RWPE1 (cell line): ENCODE measurements around the gene USP49.
"Not testable (repeated sequence)": the region's sequence is repeated elsewhere in the genome, so short reads cannot be mapped to it uniquely, and the experiment has no call there.

Source experiments
- CTCF ChIA-PET: fragments of 350-600 bp; sonication (Branson Sonifier 250); formaldehyde crosslinking; extraction: SDS; loops from one replicate; lab custom pipeline; 2021; lab: Yijun Ruan, JAX
- POLR2A ChIA-PET: fragments of 400-600 bp; formaldehyde crosslinking; extraction: SDS; loops from one replicate; lab custom pipeline; 2020; ENCODE audit warnings: antibody characterized with exemption; ENCODE audit not compliant: low non-redundant PET; lab: Yijun Ruan, JAX
- DNase-seq: peaks from one replicate; pipeline ENCODE4 v3.0.0; 2012; ENCODE audit warnings: low spot score
- H3K27ac ChIP-seq: fragments of 450-650 bp; 2 replicates; pipeline ENCODE4 v1.5.1; 2017
- CTCF ChIP-seq: fragments of 450-650 bp; conservative IDR thresholded peaks from 2 replicates; pipeline ENCODE4 v1.5.1; 2017; ENCODE audit warnings: low read depth, mild to moderate bottlenecking

USP49 gene

GRCh38 chr6:41895300-41896233 is at the start of gene USP49:
TSS of gene USP49 (minus strand) at chr6:41895375. CDS start at chr6:41806983, 88,392 bp downstream.
- H3K27ac ChIP-seq = peak within 1 kb of the TSS; percentile 80
- TF ChIP-seq CTCF = no peak
- CTCF ChIA-PET = interaction anchor here (1.2 kb wide), 1 partner anchor 149 kb away, joined by 4 read pairs; no protein-coding TSS in a partner anchor
- DNase-seq = peak; percentile 86
- POLR2A ChIA-PET = interaction anchor here (0.6 kb wide), 1 partner anchor 36 kb away, joined by 3 read pairs; no protein-coding TSS in a partner anchor

DNA sequence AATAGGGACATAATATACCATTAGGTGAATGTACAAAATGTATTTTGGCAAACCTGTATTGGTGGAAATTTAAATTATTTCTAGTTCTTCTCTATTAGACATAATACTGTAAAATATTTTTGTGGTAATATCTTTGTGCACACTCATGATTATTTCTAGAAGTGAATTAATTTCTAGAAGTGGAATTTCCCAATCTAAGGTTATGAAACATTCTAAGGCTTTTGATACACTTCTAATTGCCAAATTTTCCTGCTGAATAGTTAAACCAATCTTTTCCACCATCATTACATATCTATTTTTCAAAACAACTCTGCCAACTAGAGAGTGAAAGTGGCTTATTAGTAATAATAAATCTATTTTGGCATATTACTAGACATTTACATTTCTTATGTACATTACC is 48.3 kb upstream of the USP49 start:
- ChIA-PET POLR2A (no interaction called here), CTCF (no interaction called here)
- TF ChIP-seq CTCF = no peak
- no peak overlapping the region for H3K27ac ChIP-seq
- no peak for DNase-seq

DNA sequence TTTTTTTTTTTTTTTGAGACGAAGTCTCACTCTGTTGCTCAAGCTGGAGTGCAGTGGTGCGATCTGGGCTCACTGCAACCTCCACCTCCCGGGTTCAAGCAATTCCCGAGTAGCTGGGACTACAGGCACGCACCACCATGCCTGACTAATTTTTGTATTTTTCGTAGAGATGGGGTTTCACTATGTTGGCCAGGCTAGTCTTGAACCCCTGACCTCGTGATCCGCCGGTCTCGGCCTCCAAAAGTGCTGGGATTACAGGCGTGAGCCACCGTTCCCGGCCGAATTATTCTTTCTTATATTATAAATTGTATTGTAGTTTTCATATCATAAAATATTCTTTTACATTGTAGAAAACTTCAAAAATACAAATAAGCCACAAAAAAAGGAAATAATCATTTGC is 47.7 kb upstream of the USP49 start:
- peak overlapping the region; percentile 83 for H3K27ac ChIP-seq
- not testable (repeated sequence) for DNase-seq

DNA sequence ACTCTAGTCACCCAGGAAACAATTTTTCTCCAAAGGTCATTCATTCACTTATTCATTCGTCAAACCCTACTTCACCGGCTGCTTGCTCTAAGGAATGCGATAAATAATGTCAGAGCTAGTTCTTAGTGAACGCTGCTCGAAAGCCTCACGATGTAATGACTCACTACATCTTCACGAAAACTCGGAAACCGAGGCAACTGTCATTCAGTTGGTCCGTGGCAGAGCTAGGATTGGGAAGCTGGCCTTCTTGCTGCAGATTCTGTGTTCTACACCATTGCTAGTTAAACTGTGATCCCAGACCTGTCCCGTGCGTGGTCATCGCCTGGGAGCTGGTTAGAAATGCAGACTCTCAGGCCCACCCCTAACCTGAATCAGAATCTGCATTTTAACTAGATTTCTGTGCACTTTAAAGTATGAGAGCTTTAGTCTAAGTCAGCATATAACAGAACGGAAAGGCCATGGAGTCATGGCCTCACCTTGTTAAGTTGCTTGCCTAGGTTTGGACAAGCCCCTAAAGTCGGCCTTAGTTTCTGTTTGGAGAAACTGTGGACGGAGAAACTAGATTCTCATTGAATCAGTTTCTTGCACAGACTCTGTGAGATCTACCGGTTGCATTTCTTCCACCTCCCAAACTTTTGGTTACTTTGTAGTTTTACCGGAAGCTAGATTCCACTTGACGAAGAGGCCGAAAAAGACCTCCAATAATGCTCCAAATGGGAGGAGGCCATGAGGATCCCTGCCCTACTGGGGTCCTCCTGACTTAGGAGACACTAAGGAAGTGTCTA is 47.1 kb upstream of the USP49 start:
- peak; percentile 65 for DNase-seq
- no peak for TF ChIP-seq CTCF
- peak overlapping the region; percentile 83 for H3K27ac ChIP-seq
- ChIA-PET POLR2A (interaction anchor here (0.6 kb wide), 1 partner anchor 64 kb away, joined by 3 read pairs; no protein-coding TSS in a partner anchor), CTCF (interaction anchor here (0.5 to 1.5 kb wide), 2 partner anchors 102 to 349 kb away, joined by 3 to 6 read pairs; no protein-coding TSS in a partner anchor)

More for the DNA sequence above, 47.7 kb upstream of the USP49 start:
- ChIA-PET CTCF (interaction anchor here (1.5 kb wide), 1 partner anchor 101 kb away, joined by 6 read pairs; no protein-coding TSS in a partner anchor), POLR2A (interaction anchor here (0.6 kb wide), 1 partner anchor 63 kb away, joined by 3 read pairs; no protein-coding TSS in a partner anchor)

DNA sequence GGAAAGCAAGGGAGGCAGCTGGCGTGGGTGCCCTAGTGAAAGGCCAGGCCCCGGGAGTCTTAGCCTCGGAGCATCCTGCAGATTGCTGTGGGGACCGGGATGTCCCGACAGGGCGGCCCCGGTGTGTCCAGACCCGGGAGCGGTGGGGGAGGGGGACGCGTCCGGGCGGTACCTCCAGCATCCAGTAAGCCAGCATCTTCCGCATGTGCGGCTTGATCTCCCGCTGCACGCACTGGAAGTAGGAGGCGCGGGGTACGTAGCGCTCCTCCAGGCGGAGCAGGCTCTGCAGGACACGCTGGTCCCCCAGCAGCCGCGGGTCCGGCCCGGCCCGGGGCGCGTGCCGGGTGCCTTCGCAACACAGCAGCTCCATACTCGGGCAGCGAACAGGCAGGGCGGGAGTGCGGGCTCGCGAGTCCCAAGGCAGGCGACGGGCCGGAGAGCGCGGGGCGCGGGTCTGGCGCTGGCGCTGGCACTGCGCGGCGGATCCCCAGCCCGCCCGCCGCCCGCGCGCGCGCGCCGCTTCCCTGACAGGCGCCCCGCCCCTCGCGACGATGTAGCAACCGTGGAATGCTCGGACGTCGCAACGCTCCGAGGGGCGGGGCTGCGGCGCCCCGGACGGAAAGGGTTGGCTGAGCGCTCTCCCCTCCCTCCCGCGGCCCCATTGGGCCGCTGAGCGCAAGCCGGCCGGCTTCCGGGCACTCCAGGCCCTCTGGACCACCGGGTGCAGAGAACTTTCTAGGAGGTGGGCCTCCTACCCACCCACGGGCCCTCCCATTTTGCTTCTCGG is 46.3 kb upstream of the USP49 start, which contains the start of gene CCND3:
Gene CCND3, minus strand, starts transcription at position 529 of the 787 bp plus-strand sequence. Its CDS starts 159 bp downstream, at position 370.
- no peak for TF ChIP-seq CTCF
- ChIA-PET CTCF (interaction anchor here (1.5 to 2.5 kb wide), 1 partner anchor 103 kb away, joined by 6 to 12 read pairs; no protein-coding TSS in a partner anchor), POLR2A (no interaction called here)
- H3K27ac ChIP-seq = peak within 1 kb of the TSS; percentile 83
- peak; percentile 85 for DNase-seq

- POLR2A ChIA-PET = interaction anchor here (1.2 kb wide), 1 partner anchor 177 kb away, joined by 3 read pairs; no protein-coding TSS in a partner anchor
- peak overlapping the region; percentile 83 for H3K27ac ChIP-seq
- TF ChIP-seq CTCF = no peak
- CTCF ChIA-PET = interaction anchor here (0.6 to 2.5 kb wide), 2 partner anchors 103 to 151 kb away, joined by 5 to 12 read pairs; no protein-coding TSS in a partner anchor
- peak; percentile 45 for DNase-seq
Observed at GRCh38 chr6:41940759-41941279, 45.6 kb upstream of the USP49 start.
